Osteoblast (primary cell): ENCODE measurements around the gene S100A3. TPM values are rescaled to one million over a fixed set of nuclear protein-coding genes. Genes with fewer than 3 reads are reported as not detected.

Experiments used
- DNase-seq: peaks from one replicate; pipeline ENCODE4 v3.0.0; 2011; ENCODE audit warnings: low spot score, mixed read lengths; ENCODE audit not compliant: insufficient read length; ENCODE audit errors: missing footprints
- H2AFZ ChIP-seq: 2 replicates; pipeline ENCODE4 v1.6.0; 2011; ENCODE audit warnings: mild to moderate bottlenecking, low read length
- H3K27ac ChIP-seq: 2 replicates; pipeline ENCODE4 v1.5.1; 2011; ENCODE audit warnings: mild to moderate bottlenecking, low read depth, low read length, moderate library complexity
- H3K27me3 ChIP-seq: 2 replicates; pipeline ENCODE4 v1.6.0; 2012; ENCODE audit warnings: mild to moderate bottlenecking, control low read depth, inconsistent platforms, low read length, moderate library complexity; ENCODE audit not compliant: insufficient read depth
- H3K36me3 ChIP-seq: 2 replicates; pipeline ENCODE4 v1.5.1; 2011; ENCODE audit warnings: mild to moderate bottlenecking, low read length, control low read depth, moderate library complexity; ENCODE audit not compliant: insufficient read depth
- H3K4me1 ChIP-seq: 2 replicates; pipeline ENCODE4 v1.5.1; 2011; ENCODE audit warnings: mild to moderate bottlenecking, low read length, control low read depth, moderate library complexity; ENCODE audit not compliant: insufficient read depth
- H3K4me2 ChIP-seq: 2 replicates; pipeline ENCODE4 v1.6.0; 2011; ENCODE audit warnings: mild to moderate bottlenecking, low read length; ENCODE audit not compliant: insufficient read depth
- H3K4me3 ChIP-seq: fragments of 200-600 bp; sonication (generic); 3 replicates; pipeline ENCODE4 v1.5.1; 2012; ENCODE audit warnings: mild to moderate bottlenecking, low read length, inconsistent platforms; ENCODE audit not compliant: insufficient read depth
- H3K79me2 ChIP-seq: 2 replicates; pipeline ENCODE4 v1.6.0; 2012; ENCODE audit warnings: mild to moderate bottlenecking, low read length, control low read depth, inconsistent platforms; ENCODE audit not compliant: insufficient read depth
- H3K9me3 ChIP-seq: 2 replicates; pipeline ENCODE4 v1.5.1; 2011; ENCODE audit warnings: low read depth, low read length, control low read depth
- H4K20me1 ChIP-seq: 2 replicates; pipeline ENCODE4 v1.6.0; 2012; ENCODE audit warnings: mild to moderate bottlenecking, low read length, control low read depth; ENCODE audit not compliant: insufficient read depth
- CTCF ChIP-seq: IDR thresholded peaks from 2 replicates; pipeline ENCODE4 v1.5.1; 2011; ENCODE audit warnings: mild to moderate bottlenecking, low read depth, low read length, moderate library complexity; ENCODE audit errors: extremely low read depth
- total RNA-seq: library from RNA; depleted of rRNA; stranded (reverse); fragments of >200 nt; gene quantifications from 2 replicates; pipeline ENCODE4 v1.2.3, GENCODE V29; 2012

S100A3 gene
- total RNA-seq, 1 donor, result 7.6 TPM

GRCh38 chr1:153546371-153546770 is 2.7 kb downstream of the S100A3 start:
- Histone ChIP-seq H3K4me1 (peaks cover 50% of the 10 kb centered on the region), H4K20me1 (no peaks in the 10 kb centered on the region), H3K4me3 (no peak overlapping the region), H2AFZ (no peak overlapping the region), H3K79me2 (no peaks in the 10 kb centered on the region), H3K4me2 (no peak overlapping the region), H3K36me3 (no peaks in the 10 kb centered on the region), H3K27me3 (no peaks in the 10 kb centered on the region), H3K27ac (no peak overlapping the region), H3K9me3 (no peaks in the 10 kb centered on the region)
- TF ChIP-seq CTCF, result no peak
- DNase-seq, result no peak

DNA sequence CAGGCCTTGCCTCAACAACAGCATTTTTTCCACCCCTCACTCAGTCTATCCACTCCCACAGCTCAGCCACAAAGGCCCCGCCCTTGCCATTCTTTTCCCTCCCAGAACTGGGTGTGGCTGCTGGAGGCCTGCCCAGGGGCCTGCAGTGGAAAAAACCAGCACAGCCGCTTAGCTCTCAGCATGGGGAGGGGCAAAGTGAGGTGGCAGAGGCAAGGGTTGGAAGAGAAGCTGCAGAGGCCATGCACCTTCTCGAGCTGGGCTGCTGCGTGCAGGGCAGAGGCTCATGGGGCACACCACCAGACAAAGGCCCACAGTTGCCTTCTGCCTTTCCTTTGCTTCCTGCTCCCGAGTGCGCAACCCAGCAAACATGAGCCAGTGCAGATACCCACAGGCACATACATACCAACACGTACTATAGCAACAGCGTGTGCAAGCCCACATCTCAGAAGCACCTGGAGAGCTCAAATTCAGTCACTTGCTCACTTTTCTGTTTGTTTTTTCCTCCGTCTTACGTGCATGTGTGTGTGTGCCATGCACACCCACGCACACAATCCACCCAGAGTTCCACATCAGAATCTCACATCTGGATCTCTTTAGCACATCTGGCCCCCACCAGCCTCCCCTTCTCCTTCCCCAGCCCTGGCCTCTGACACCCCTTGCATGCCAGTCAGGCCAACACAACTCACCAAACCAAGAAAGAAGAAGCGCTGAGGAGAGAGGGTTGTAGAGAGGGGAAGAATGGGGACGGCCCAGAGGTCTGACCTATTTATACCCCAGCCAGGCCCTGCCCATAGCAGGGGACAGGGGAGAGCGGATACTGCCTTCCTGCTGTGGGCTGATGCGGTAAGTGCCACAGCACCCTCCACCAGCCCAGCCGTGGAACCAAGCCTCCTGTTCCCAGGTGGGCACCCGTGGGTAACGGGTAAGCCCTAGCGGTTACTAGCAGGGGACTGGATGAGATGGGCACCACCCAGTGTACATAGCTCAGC is 3.7 kb downstream of the S100A3 start, which contains the start of gene S100A4:
TSS of gene S100A4 (minus strand) at position 740 of the 989 bp plus-strand sequence. CDS start 1,012 bp downstream, outside the sequence.
- H3K4me3 ChIP-seq, result no peak within 1 kb of the TSS
- no peaks in the 10 kb centered on the region for H3K27me3 ChIP-seq
- H3K27ac ChIP-seq, result peak within 1 kb of the TSS; percentile 21
- H2AFZ ChIP-seq, result peak within 1 kb of the TSS; percentile 61
- no peaks in the 10 kb centered on the region for H3K79me2 ChIP-seq
- DNase-seq, result peak; percentile 93
- no peaks in the 10 kb centered on the region for H3K9me3 ChIP-seq
- H3K4me2 ChIP-seq, result peak within 1 kb of the TSS; percentile 54
- H4K20me1 ChIP-seq, result no peaks in the 10 kb centered on the region
- no peak for TF ChIP-seq CTCF
- H3K4me1 ChIP-seq, result peaks cover 53% of the 10 kb centered on the region
- no peaks in the 10 kb centered on the region for H3K36me3 ChIP-seq

GRCh38 chr1:153544453-153545066 is 4.5 kb downstream of the S100A3 start:
- no peaks in the 10 kb centered on the region for H3K36me3 ChIP-seq
- DNase-seq, result peak; percentile 69
- H3K79me2 ChIP-seq, result no peaks in the 10 kb centered on the region
- H2AFZ ChIP-seq, result peak overlapping the region; percentile 40
- H3K4me2 ChIP-seq, result no peak overlapping the region
- H3K4me3 ChIP-seq, result no peak overlapping the region
- peaks cover 47% of the 10 kb centered on the region for H3K4me1 ChIP-seq
- TF ChIP-seq CTCF, result no peak
- no peak overlapping the region for H3K27ac ChIP-seq
- H3K9me3 ChIP-seq, result no peaks in the 10 kb centered on the region
- H3K27me3 ChIP-seq, result no peaks in the 10 kb centered on the region
- no peaks in the 10 kb centered on the region for H4K20me1 ChIP-seq

DNA sequence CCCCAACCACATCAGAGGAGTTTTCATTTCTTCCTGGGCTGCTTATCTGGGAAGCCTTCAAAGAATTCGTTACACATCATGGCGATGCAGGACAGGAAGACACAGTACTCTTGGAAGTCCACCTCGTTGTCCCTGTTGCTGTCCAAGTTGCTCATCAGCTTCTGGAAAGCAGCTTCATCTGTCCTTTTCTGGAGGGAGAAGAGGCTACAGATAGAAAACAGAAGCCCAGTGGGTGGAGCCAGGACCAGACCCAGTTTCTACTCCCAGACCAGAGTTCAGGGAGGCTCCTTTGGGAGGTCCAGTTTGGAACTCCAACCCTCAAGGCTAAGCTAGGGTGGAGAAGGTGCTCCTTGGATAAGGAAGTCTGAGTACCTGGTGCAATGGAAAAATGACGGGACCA is 5.3 kb downstream of the S100A3 start:
- peak overlapping the region; percentile 59 for H3K4me2 ChIP-seq
- no peaks in the 10 kb centered on the region for H3K27me3 ChIP-seq
- peak; percentile 50 for DNase-seq
- H4K20me1 ChIP-seq, result no peaks in the 10 kb centered on the region
- no peak overlapping the region for H3K4me3 ChIP-seq
- peak overlapping the region; percentile 45 for H3K27ac ChIP-seq
- peaks cover 38% of the 10 kb centered on the region for H3K4me1 ChIP-seq
- no peaks in the 10 kb centered on the region for H3K9me3 ChIP-seq
- no peaks in the 10 kb centered on the region for H3K36me3 ChIP-seq
- no peak for TF ChIP-seq CTCF
- no peaks in the 10 kb centered on the region for H3K79me2 ChIP-seq
- H2AFZ ChIP-seq, result no peak overlapping the region
